HS-5 (cell line): Measurements from ENCODE around the gene BRINP2.

Experiments
- DNase-seq: peaks from one replicate; pipeline ENCODE4 v3.0.0-alpha.2; 2012; ENCODE audit warnings: low read depth

Gene BRINP2, protein sequence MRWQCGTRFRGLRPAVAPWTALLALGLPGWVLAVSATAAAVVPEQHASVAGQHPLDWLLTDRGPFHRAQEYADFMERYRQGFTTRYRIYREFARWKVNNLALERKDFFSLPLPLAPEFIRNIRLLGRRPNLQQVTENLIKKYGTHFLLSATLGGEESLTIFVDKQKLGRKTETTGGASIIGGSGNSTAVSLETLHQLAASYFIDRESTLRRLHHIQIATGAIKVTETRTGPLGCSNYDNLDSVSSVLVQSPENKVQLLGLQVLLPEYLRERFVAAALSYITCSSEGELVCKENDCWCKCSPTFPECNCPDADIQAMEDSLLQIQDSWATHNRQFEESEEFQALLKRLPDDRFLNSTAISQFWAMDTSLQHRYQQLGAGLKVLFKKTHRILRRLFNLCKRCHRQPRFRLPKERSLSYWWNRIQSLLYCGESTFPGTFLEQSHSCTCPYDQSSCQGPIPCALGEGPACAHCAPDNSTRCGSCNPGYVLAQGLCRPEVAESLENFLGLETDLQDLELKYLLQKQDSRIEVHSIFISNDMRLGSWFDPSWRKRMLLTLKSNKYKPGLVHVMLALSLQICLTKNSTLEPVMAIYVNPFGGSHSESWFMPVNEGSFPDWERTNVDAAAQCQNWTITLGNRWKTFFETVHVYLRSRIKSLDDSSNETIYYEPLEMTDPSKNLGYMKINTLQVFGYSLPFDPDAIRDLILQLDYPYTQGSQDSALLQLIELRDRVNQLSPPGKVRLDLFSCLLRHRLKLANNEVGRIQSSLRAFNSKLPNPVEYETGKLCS

DNA sequence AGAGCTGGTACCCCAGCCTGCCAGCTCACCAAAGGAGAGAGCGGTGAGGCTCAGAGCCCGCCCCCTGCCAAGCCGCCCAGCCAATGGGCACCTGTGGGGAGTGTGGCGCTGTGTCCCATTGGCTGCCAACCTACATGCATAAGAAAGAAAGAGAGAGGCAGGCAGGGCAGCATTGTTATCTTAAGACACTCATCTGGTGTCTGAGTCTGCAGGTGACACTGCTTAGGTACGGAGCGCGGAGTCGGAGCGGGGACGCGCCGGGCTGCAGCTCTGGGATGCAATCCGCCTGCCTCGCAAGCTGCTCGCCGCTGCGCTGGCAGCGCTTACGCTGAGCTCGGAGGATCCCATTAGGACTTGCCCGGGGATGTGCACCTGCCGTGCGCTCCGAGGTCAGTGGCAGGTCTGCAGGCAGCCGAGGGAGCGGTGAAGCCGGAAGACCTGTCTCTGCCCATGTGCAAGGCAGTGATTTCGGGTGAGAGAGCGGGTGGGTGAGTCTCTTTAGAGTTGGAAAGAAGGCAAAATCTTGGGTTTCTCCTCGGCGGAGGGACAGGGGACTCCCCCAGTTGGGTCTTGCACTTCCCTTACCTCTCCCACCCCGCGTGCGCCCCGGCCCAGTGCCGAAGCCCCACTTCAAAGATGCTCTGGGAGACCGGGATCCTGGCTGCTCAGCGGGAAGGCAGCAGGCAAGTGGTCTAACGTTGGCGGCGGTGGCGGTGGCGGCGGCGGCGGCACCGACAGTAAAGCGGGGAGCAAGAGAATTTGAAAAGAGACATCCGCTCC, at the start of gene BRINP2:
TSS of gene BRINP2 (plus strand) at position 203 of the 780 bp plus-strand sequence. CDS start 58,919 bp downstream, outside the sequence.
- no peak for DNase-seq

DNA sequence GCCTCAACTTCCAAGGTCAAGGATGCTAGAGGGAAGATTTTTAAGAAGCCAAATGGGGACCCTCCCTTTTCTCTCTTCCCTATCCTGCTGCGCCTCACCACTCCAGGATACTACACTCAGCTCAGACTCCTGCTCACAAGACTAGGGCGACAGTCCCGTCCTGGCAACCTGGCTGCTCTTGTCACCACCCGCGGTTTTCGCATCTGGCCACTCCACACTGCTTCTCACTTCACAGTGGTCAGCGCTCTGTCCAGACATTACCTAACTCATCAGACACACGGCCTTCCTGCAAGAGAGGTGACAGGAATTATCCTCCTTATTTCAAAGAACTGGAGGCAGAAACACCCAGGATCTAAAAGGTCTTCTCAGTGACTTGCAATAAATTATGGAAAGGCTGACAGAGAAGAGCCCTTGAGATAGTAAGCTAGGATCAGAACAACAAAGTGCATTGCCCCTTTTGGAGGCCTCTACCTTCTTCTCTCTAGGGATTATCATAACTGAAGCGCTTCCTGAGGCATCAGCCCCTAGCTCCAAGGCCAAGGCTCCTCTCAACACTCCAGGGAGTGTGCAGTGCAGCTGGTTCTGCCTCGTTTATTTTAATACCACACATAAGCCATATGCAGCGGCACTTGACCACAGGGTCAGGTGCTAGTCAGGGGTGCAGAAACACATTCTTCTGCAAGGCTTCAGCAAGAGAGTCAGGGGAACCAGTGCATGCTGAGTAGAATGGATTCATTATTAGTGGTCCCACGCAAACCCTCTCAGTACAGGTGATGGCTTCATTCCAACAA, 48.1 kb upstream of the BRINP2 start:
- DNase-seq = no peak

DNA sequence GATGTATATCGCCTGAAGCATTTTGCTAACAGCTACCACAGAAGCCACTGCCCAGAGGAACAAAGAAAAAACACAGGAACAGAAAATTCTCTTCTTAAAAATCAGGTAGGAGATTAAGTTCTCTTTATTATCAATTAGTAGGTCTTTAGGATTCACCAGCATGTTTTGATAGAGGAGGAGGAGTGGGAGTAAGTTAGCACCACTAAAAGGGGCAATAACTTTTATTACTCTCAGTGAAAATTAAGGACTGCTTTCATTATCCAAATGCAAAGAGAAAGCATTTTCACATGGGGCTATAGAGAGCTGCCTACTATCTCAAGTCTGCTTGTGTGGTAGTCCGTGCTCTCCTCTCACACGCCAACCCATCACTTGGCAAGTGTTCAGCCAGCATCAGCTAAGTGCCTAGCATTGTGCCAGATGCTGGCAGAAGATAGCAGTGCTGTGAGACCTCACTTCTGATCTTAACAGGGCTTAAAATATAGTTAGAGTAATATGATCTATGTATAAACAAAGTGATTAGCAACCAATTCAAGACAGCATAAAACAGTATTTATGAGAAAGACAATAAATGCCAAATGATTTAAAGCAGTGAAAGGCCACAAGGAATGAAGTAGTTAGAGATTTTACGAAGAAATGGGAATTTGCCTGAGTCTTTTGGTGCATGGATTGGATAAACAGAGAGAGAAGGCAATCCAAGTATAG, 46.0 kb upstream of the BRINP2 start:
- no peak for DNase-seq

- DNase-seq = no peak
Observed at GRCh38 chr1:177126267-177126666, 44.5 kb upstream of the BRINP2 start.

GRCh38 chr1:177128665-177129281, 42.0 kb upstream of the BRINP2 start:
- DNase-seq = no peak

GRCh38 chr1:177130451-177130945, 40.3 kb upstream of the BRINP2 start:
- no peak for DNase-seq

- DNase-seq = no peak
Observed at GRCh38 chr1:177131723-177132122, 39.0 kb upstream of the BRINP2 start.

- no peak for DNase-seq
Observed at GRCh38 chr1:177132141-177132540, 38.6 kb upstream of the BRINP2 start.

GRCh38 chr1:177133977-177134538, 36.7 kb upstream of the BRINP2 start:
- no peak for DNase-seq

DNA sequence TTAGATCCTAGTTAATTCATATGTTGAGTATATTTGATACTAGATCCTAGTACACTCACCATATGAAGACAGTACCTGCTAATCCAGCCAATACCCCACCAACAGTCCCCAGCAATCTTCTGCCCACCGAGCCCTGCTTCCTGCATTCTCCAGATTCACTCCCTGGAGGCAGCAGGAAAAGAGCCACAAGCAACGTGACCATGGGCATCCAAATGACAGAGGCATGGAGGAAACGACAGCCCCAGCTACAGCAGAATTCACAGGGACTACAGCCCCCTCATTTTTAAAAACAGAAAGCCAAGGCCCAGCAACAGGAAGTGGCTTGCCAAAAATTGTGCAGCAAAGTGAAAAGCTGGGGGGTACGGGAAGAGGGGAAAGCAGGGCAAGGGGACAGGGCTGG, 35.5 kb upstream of the BRINP2 start:
- no peak for DNase-seq

DNA sequence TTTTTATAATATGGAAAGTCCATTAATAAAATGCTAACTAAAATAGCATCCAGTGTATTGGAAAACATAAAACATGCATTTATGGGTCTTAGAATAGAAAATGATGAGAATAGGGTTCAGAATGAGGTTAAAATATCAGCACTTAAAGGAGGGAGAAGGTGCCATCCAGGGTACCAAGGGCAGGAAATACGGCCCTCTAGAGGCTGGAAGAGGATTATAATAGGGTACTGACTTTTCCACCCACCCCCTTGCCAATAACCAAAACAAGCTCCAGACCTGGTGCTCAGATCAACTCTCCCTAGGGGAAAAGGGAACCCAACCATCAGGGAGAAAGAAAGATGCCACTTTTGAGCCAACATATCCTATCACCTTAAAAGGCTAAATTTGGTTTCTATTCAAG, 32.9 kb upstream of the BRINP2 start:
- no peak for DNase-seq

GRCh38 chr1:177138347-177138746, 32.4 kb upstream of the BRINP2 start:
- no peak for DNase-seq

DNA sequence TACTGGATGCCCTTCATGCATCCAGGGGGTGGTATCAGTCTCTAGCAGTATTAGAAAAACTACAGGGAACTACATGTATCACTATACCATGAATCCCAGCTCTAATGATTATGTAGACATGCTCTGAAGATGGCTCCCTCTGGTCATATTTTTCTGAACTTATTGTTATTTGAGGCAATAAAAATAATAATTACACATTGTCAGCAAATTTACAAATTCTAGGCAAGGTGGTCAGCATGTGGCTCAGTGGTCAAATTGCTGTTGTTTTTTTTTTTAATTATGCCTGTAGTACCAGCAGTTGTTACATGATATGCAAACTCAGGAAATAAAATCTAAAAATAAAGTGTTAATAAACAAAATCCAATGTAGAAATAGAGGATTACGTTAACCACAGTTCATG, 28.7 kb upstream of the BRINP2 start:
- no peak for DNase-seq

DNA sequence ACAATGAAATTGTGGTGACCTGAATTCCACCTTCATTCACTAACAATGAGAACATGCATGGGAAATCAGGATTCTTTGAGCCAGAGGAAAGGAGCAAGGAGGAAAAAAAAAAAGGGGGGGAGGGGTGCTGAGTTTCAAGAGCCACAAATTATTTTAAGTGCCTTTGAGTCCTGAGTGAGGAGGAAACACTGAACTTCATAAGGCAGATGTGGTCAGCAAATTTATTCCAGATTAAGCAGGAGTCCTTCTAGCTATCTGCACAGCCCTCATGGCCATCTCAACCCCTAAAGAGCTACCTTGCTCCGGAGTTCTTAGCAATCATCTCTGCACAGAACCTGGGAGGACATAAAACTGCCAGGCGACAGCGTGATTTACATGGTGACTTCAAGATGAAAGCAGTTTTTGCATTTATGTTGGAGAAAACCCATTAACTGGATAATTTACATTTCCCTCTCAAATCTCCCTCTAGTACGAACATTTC, 27.9 kb upstream of the BRINP2 start:
- DNase-seq = no peak

DNA sequence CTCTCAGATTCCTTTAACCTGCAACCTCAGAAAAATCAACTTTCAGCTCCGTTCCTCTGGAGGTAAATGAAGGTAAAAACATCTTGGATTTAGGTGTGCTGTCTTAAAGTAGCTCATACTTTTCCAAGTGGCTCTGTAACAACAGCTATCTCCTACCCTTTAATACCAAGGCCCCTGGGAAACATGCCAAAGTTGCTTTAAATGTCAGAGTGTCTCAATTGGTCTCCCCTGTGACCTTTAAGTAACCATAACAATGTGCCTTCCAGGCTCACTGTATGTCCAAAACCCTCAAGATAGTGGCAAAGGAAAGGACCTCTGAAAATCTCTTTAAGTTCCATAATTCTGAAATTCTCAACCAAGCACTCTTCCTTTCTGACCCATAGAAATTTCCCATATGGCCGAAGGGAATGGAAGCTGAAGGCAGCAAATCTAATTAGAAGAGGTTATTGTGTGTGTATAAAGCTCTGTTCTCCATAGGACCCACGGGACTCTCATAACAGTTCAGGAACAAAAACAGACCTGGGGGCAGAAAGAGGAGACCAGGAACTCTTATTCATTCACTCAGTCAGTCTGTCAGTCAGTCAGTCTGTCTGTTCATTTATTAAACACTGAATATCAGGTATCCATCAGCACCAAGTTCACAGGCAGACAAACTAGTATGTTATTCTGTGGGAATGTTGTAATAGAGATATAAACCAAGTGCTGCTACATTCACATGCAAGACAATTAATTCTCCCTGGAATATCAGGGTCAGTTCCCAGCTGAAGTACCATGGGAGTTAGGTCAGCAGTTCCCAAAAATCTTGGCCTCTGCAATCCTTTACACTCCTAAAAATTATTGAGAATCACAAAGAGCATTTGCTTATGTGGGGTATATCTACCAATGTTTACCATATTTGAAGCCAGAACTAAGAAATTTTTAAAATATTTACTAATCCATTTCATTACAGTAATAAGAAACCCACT, 25.4 kb upstream of the BRINP2 start:
- DNase-seq = no peak

GRCh38 chr1:177146499-177146898, 24.3 kb upstream of the BRINP2 start:
- DNase-seq = no peak

DNA sequence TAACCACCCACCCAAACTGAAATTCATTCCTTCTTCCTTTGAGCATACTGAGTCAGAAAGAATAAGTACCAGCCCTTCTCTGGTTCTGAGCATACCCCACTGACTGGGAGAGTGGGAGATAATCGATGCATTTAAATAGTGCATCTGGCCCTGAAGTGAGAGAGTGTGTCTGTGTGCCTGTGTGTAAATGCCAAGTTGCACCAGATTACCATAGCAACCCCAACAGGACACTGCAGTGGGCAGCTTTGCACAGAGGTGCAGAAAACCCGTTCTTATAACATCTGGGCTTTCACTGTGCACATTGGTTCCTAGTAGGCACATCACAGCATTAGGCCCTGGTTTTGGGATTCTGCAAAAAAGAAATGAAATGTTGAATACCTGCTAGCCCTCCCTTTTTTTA, 8.5 kb upstream of the BRINP2 start:
- DNase-seq = no peak

- no peak for DNase-seq
Observed at GRCh38 chr1:177163844-177164379, 6.8 kb upstream of the BRINP2 start.
